IPS-15b (cell line): ENCODE measurements around the gene SLC9C1.
A peak's percentile ranks its signal among the peaks of the same experiment; 100 is the strongest.

Source experiments
- H3K27me3 ChIP-seq: one replicate; pipeline ENCODE4 v1.6.1; 2013; ENCODE audit warnings: low read length; ENCODE audit not compliant: control insufficient read depth, insufficient read depth
- H3K36me3 ChIP-seq: one replicate; pipeline ENCODE4 v1.6.1; 2013; ENCODE audit warnings: low read length; ENCODE audit not compliant: control insufficient read depth, insufficient read depth
- H3K4me1 ChIP-seq: one replicate; pipeline ENCODE4 v1.6.1; 2013; ENCODE audit warnings: mild to moderate bottlenecking, low read length; ENCODE audit not compliant: control insufficient read depth, insufficient read depth
- H3K4me3 ChIP-seq: one replicate; pipeline ENCODE4 v1.5.1; 2013; ENCODE audit warnings: low read depth, low read length
- H3K9ac ChIP-seq: one replicate; pipeline ENCODE4 v1.6.1; 2013; ENCODE audit warnings: low read depth, mild to moderate bottlenecking, low read length
- H3K9me3 ChIP-seq: one replicate; pipeline ENCODE4 v1.6.1; 2013; ENCODE audit warnings: mild to moderate bottlenecking, low read length; ENCODE audit not compliant: control insufficient read depth, insufficient read depth

SLC9C1 gene

DNA sequence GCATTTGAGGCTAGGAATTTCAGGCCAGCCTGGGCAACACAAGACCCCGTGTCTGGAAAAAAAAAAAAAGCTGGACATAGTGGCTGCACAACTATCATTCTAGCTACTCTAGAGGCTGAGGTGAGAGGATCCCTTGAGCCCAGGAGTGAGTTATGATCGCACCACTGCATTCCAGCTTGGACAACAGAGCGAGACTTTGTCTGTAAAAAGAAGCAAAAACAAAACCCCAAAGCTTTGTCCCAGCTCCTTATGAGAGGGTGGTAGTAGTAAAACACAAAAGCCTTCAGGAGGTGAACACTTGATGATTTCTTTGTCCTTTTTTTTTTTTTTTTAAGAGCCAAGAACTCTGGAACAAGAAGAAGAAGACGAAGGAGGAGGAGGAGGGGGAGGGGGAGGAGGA is 37.8 kb upstream of the SLC9C1 start:
- Histone ChIP-seq H3K4me1 (peaks cover 17% of the 10 kb centered on the region), H3K9me3 (no peaks in the 10 kb centered on the region), H3K27me3 (no peaks in the 10 kb centered on the region), H3K9ac (no peak overlapping the region), H3K36me3 (no peaks in the 10 kb centered on the region), H3K4me3 (no peak overlapping the region)

DNA sequence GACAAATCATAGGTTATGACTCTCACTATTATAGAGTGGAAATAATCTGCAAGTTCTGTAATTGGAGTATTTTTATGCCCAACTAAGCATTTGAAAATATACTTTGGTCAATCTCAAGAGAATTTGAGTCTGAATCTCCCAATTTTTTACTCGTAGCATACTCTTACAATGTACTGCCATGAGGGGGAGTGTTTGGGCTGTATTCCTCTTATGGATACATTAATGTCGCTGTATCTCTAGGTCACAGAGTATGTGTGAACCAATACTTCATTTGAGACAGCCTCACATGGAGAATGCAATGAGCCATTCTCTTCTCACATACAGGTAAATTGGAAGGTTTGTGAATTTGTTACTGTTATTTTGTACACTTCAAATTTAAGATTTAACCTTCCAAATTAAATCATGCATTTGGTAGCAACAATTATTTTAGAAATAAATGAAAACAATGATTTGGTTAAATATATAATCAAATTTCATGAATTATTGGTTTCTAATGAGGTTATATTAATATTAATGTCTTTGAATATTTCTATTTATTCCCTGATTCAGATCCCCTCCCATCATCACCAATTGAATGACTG is 33.4 kb upstream of the SLC9C1 start:
- H3K4me1 ChIP-seq = peaks cover 7% of the 10 kb centered on the region
- no peak overlapping the region for H3K4me3 ChIP-seq
- no peaks in the 10 kb centered on the region for H3K27me3 ChIP-seq
- H3K9me3 ChIP-seq = no peaks in the 10 kb centered on the region
- H3K9ac ChIP-seq = no peak overlapping the region
- H3K36me3 ChIP-seq = no peaks in the 10 kb centered on the region

DNA sequence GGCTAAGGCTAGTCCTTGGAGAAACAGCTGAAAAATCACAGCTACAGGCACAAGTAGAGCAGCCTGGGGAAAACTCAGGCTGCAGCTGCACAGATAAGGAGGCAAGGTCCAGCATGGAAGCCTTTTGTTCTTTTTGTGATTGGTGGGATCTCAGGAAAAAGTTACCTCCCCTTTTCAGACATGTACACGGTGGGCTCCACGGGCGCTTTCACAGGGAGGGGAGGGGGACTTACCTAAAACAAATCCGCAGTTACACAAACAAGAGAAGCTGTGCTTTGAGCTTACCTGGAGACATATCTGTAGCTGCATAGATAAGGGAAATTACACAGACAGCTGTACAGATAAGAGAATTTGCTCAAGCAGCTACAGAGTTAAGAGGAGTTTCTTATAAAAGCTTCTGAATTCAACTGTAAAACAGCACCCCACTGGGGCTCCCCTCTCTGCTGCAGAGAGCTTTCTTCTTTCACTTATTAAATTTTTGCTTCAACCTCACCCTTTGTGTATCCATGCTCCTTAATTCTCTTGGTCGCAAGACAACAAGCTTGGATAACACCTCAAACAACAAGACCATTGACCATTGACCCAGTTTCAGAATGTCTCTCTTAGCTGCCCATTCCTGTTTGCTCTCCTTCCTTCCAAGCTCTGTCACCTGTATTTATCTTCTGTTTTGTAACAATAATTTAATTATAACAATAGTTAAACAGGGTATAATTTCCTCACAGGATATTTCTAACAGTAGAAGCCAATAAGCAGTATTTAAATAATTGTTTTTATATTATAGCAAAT is 28.0 kb upstream of the SLC9C1 start:
- peaks cover 10% of the 10 kb centered on the region for H3K4me1 ChIP-seq
- H3K36me3 ChIP-seq = no peaks in the 10 kb centered on the region
- no peak overlapping the region for H3K9ac ChIP-seq
- peaks cover 3% of the 10 kb centered on the region for H3K9me3 ChIP-seq
- H3K27me3 ChIP-seq = no peaks in the 10 kb centered on the region
- H3K4me3 ChIP-seq = no peak overlapping the region

- H3K4me1 ChIP-seq = peaks cover 5% of the 10 kb centered on the region
- no peaks in the 10 kb centered on the region for H3K27me3 ChIP-seq
- no peak overlapping the region for H3K9ac ChIP-seq
These were observed 26.7 kb upstream of the SLC9C1 start for GRCh38 chr3:112320691-112321090.

DNA sequence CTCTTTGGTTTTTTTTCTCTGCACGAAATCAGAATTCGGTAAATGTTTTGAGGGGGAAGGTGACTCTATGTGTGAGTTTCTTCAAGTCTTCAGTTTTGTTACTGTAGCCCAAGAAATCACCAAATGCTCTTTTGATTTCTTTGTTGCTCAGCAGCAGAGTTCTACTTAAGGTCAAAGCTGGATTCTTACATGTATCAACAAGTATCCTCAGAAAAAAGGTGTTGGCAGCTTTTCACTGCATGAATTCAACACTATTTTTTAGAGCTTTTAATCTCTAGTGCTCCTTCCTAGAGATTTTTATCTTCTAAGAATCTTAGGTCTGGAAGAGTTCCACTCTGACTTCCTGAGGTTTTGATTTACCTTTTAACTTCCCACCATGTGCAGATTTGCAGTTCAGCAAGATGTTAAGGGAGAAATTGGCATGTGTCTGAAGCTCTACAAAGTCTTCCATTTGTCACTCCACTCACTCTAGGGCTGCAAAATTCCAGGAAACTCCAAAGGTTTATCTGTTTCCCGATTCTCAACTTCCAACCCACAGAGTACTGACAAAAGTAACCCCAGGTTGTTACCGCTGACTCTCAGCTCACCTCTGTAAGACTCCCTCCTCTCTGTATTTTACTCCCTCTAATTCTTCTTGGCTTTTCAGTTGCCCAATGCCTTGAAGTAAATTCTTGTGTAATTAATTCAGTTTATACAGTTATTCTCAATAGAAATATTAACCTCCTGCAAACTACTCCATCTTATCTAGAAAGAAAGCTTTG is 25.7 kb upstream of the SLC9C1 start:
- Histone ChIP-seq H3K27me3 (no peaks in the 10 kb centered on the region), H3K9ac (no peak overlapping the region), H3K4me3 (no peak overlapping the region), H3K4me1 (peaks cover 11% of the 10 kb centered on the region), H3K36me3 (no peaks in the 10 kb centered on the region), H3K9me3 (peaks cover 10% of the 10 kb centered on the region)

More at GRCh38 chr3:112320691-112321090, 26.7 kb upstream of the SLC9C1 start:
- Histone ChIP-seq H3K9me3 (peaks cover 10% of the 10 kb centered on the region), H3K4me3 (no peak overlapping the region), H3K36me3 (no peaks in the 10 kb centered on the region)

DNA sequence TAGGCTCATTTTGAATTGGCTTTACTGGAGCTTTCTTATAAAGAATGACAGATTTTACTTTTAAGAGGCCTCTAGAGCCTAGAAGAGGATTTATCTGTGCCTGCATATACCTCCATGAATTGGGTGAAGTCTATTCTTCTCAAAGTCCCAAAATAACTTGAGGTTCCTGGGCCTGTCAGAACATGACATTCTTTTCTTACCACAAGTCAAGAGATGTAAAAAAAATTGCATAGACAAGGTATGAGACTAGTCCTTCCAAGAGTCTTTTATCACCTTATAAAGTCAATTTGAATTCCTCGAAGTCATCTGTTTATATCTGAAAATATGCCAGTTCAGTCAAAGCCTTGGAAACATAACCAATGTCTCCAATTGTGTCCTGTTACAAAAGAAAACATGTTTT is 21.8 kb upstream of the SLC9C1 start:
- Histone ChIP-seq H3K4me3 (no peak overlapping the region), H3K9ac (no peak overlapping the region), H3K9me3 (peaks cover 10% of the 10 kb centered on the region), H3K27me3 (no peaks in the 10 kb centered on the region), H3K36me3 (no peaks in the 10 kb centered on the region), H3K4me1 (peaks cover 8% of the 10 kb centered on the region)

DNA sequence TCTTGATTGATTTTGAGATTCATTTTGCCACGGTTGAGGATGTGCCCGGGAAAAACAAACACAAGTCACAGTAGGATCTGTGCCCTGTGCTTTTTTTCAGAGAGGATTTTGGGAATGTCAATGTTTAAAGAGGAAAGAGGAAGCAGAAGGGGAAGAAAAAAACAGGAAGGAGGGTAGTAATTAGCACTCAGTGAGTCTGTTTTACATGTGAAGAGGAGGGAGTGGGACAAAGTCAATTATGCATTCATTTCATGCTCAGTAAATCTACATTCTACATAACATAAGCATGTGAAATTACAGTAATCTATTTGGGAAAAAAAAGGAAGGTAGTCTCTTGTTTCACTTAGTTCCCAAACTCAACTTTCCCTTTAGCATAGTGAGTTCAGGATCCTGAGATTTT is 20.6 kb upstream of the SLC9C1 start:
- H3K9ac ChIP-seq = no peak overlapping the region
- no peaks in the 10 kb centered on the region for H3K27me3 ChIP-seq
- H3K9me3 ChIP-seq = peaks cover 10% of the 10 kb centered on the region
- peaks cover 8% of the 10 kb centered on the region for H3K4me1 ChIP-seq
- no peak overlapping the region for H3K4me3 ChIP-seq
- H3K36me3 ChIP-seq = no peaks in the 10 kb centered on the region

DNA sequence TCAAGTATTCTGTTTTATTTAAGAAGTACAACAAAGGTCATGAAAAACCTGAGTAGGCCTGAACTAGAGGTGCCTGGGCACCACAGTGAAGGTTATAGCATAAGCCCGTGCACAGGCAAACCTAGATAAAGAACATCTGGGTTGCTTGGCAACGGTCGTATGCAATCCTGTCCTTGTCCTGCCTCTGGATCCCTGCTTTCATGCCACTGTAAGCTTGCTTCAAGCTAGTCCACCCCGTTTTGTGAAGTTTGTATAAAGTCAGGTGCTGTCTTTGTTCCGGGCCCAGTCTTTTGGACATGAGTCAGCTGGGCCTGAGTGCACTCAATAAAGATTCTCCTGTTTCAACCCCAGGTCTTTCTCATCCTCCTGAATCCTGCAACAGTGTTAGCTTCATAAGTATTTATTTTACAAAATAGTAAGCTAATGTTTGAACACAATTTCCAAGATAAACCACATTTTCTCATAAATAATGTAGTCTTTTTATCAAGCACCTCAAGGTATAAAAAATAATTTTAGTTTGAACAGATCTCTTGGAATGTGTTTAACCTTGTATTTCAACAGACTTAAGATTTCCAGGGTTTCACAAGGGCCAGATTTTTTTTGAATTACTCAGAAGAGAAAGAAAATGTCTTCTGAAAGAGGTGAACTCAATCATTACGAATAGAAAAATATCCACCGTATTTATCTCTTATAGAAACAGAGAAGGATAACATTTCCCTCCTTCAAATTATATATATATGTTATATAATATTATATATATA is 14.3 kb upstream of the SLC9C1 start:
- Histone ChIP-seq H3K27me3 (no peaks in the 10 kb centered on the region), H3K4me3 (no peak overlapping the region), H3K4me1 (peaks cover 13% of the 10 kb centered on the region), H3K9me3 (no peaks in the 10 kb centered on the region), H3K9ac (no peak overlapping the region), H3K36me3 (no peaks in the 10 kb centered on the region)

DNA sequence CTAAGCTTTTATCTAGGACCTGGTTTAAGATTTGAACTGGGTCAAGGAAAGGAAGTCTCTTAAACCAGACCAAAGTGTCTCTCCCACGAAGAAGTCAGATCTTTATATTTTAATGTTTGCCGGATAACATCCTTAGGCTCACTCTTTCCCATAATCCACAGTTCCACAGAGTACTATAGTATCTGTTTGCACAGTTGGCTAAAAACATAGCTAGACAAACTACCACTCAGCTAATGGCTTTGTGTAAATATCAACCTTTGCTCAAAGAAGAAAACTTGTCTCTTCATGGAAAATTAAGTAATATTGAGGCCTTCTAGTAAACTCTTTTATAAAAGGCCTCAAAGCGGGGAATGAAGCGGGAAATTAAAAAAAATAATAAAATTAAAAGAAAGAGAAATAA is 13.5 kb upstream of the SLC9C1 start:
- Histone ChIP-seq H3K4me3 (no peak overlapping the region), H3K9ac (no peak overlapping the region), H3K4me1 (peaks cover 17% of the 10 kb centered on the region), H3K36me3 (no peaks in the 10 kb centered on the region), H3K9me3 (no peaks in the 10 kb centered on the region), H3K27me3 (no peaks in the 10 kb centered on the region)

GRCh38 chr3:112306825-112307224 is 12.8 kb upstream of the SLC9C1 start:
- Histone ChIP-seq H3K9ac (no peak overlapping the region), H3K9me3 (no peaks in the 10 kb centered on the region), H3K4me3 (no peak overlapping the region), H3K4me1 (peaks cover 17% of the 10 kb centered on the region), H3K27me3 (no peaks in the 10 kb centered on the region), H3K36me3 (no peaks in the 10 kb centered on the region)

GRCh38 chr3:112304611-112305010 is 10.6 kb upstream of the SLC9C1 start:
- Histone ChIP-seq H3K4me3 (peak overlapping the region; percentile 64), H3K4me1 (peaks cover 17% of the 10 kb centered on the region), H3K9me3 (no peaks in the 10 kb centered on the region), H3K9ac (no peak overlapping the region), H3K27me3 (no peaks in the 10 kb centered on the region), H3K36me3 (no peaks in the 10 kb centered on the region)
